H7 (cell line): Measurements from ENCODE around the gene FBLN2. TPM values are rescaled to one million over a fixed set of nuclear protein-coding genes. Genes with fewer than 3 reads are reported as not detected.

ENCODE experiments used
- DNase-seq: peaks from one replicate; pipeline ENCODE4 v3.0.0; 2012
- H3K27me3 ChIP-seq: 2 replicates; pipeline ENCODE4 v1.6.0; 2011; ENCODE audit warnings: mild to moderate bottlenecking, low read length; ENCODE audit not compliant: control insufficient read depth, insufficient read depth
- H3K36me3 ChIP-seq: replicated peaks from 2 replicates; pipeline ENCODE4 v1.5.1; 2011; ENCODE audit warnings: low read length; ENCODE audit not compliant: control insufficient read depth, insufficient read depth
- H3K4me3 ChIP-seq: 2 replicates; pipeline ENCODE4 v1.5.1; 2011; ENCODE audit warnings: low read depth, mild to moderate bottlenecking, control low read depth, low read length, moderate library complexity; ENCODE audit not compliant: insufficient read depth
- total RNA-seq: library from RNA; depleted of rRNA; stranded (reverse); fragments of >200 nt; shearing (Covaris generic); gene quantifications from 2 replicates; pipeline ENCODE4 v1.2.3, GENCODE V29; 2014

The FBLN2 gene
- total RNA-seq, 1 experiment from 2014 or later, result 27.4 TPM

DNA sequence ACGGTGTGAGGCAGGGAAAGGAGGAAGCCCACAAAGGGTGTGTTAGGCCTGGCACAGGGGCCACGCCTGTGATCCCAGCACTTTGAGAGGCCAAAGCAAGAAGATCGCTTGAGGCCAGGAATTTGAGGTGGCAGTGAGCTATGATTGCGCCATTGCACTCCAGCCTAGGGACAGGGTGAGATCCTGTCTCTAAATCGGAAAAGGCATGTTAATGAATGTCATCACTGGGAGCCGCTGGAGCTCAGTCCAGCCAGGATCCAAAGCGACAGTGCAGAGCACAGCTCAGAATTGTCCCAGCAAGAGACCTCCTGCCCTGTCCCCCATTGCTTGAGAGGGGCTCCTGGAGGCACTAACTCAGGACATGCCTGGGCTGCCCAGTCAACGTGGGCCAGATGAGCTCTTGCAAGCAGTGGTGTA lies 15.0 kb upstream of the FBLN2 start:
- no peak overlapping the region for H3K4me3 ChIP-seq
- no peaks in the 10 kb centered on the region for H3K27me3 ChIP-seq
- DNase-seq, result no peak
- no peaks in the 10 kb centered on the region for H3K36me3 ChIP-seq

DNA sequence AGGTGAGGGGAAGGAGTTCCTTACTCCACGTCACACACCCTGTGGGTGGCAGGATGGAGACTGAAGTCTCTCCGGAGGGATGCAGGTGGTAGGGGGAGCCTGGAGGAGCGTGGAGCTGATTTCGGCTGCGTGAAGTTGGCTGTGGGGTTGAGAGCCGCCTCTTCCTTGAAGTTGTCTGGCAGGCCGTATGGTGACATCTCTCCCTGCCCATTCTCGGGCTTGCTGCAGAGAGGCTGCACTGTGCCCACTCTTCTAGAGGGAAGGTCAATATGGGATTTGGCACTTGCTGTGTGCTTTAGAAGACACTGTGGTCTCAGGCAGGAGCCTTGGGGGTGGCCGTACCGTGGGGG lies 13.4 kb upstream of the FBLN2 start:
- DNase-seq, result no peak
- Histone ChIP-seq H3K36me3 (no peaks in the 10 kb centered on the region), H3K27me3 (no peaks in the 10 kb centered on the region), H3K4me3 (no peak overlapping the region)

DNA sequence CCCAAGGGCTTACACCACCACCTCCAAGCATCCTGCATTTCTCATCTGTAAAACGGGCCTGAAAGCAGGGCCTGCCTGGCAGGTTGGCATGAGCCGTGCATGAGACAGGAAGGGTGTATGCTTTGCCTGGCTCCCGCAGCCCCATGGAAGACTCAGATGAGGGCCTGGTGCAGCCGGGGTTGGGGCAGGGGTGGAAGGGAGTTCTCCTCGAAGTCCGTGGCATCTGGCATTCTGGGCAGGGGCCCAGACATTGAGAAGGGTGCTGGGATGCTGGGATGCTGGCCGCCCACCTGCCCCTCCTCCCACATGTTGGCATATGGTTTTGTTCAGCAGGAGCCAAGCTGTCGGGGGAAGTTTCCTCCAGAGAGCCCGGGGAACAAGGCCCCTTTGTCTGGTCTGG lies 13.0 kb upstream of the FBLN2 start:
- Histone ChIP-seq H3K36me3 (no peaks in the 10 kb centered on the region), H3K27me3 (no peaks in the 10 kb centered on the region), H3K4me3 (no peak overlapping the region)
- no peak for DNase-seq

DNA sequence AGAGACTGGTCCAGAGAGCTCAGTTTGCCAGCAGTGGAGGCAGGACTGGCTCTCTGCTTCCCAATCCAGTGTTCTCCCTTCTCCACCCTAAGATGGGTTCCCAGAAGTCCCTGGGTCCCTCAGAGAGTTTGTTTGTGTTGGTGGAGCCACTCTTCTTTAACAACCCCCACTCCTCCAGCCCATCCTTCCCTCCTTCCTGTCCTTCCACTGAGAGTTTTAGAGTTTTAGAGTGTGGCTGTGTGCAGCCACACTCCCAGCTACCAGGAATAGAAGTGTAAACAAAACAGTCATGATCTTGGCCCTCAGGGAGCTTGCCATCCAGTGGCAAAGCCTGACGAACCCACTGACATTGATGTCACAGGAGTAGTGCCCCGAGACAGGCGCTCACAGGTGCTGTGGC lies 12.5 kb upstream of the FBLN2 start:
- no peak overlapping the region for H3K4me3 ChIP-seq
- no peak for DNase-seq
- no peaks in the 10 kb centered on the region for H3K27me3 ChIP-seq
- H3K36me3 ChIP-seq, result no peaks in the 10 kb centered on the region

DNA sequence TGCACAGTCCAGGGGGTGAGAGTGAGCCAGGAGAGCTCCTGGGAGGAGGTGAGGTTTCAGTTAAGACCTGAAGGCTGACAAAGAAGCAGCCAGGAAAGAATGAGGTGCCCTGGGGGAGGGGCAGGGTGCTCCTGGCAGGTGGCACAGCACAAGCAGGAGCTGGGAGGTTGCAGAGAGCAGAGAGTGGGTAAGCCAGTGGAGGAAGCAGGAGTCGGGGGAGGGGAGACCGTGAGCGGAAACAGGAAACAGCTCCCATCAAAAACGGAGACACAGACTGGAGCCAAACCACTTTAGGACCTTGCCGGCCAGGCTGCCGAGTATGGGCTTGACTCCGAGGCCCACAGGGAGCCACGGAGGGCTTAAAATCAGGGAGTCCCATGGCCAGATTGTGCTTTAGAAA lies 12.1 kb upstream of the FBLN2 start:
- no peaks in the 10 kb centered on the region for H3K27me3 ChIP-seq
- no peaks in the 10 kb centered on the region for H3K36me3 ChIP-seq
- DNase-seq, result peak; percentile 45
- no peak overlapping the region for H3K4me3 ChIP-seq

DNA sequence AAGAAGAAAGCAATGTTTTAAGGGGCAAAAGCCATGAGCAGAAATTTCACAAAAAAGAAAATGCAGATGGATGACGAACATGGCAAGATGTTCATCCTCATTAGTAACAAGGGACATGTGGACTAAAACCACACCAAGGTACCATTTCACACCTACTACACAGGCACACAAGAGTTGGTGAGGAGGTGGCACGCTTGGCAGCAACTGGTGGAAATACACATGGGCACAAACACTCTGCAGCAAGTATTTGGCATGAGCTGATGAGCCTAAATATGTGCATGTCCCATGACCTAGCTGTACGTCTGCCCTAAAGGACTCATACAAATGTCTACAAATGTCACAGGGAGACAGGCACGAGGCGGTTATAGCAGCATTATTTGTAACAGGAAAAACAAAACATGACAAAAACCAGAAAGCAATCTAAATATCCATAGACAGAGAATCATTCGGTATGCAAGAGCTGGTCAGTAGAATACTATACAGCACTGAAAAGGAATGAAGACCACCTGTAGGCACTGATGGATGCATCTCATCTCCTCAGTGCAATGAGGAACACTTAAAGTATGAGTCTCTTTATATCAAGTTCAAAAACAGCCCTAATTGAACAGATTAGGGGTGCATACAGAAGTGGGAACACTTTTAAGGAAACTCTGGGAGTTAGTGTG lies 11.5 kb upstream of the FBLN2 start:
- no peak overlapping the region for H3K4me3 ChIP-seq
- H3K27me3 ChIP-seq, result no peaks in the 10 kb centered on the region
- no peaks in the 10 kb centered on the region for H3K36me3 ChIP-seq
- no peak for DNase-seq

DNA sequence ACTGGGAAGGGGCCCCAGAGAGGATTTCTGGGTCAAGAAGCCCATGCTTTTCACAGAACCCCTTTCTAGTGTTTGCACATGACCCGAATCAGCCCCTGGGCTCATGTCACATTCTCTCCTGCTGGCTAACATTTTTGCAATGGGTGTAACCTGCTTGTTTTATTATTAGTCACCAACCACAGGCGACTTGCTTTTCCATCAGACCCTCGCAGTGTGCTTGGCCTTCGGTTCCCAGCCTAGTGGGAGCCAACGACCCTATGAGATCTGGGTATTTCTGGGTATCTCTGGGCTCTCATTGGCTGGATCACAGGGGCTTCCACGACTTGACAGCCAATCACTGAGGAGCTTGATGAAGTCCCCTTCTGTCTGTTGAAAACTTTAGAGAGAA lies 11.0 kb upstream of the FBLN2 start:
- no peaks in the 10 kb centered on the region for H3K27me3 ChIP-seq
- no peak for DNase-seq
- no peak overlapping the region for H3K4me3 ChIP-seq
- no peaks in the 10 kb centered on the region for H3K36me3 ChIP-seq

DNA sequence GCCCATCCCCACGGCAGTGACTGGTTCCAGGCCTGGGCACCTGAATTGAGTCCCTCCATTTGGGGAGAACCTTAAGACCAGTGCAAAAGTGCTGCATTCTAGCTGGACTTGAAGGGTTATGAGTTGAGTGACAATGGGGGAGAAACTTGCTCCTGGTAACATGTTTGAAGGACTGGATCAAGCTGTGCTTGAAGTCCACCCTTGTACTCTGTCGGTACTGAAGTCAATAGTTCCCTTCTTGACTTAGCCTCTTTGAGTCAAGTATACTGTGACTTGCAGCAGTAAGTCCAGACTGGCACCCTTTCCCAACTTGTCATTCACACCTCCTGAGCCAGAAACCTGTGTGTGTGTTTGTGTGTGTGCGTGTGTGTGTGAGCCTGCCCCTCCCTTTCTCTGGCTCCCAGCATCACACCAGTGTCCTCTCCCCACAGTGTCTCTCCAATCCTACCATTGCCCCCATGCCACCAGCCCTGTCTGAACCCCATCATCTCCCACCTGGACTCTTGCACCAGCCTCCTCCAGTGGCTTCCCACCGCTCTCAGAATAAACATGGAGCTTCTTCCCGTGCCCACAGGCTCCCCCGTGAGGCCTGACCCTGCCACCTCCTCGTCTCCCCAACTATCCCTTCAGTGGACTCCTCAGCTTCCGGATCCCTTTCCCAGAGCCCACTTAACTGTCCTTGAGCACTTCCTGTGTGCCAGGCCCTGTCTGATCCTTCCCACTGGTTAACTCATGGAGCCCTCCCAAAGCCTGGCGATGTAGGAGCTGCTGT lies 10.2 kb upstream of the FBLN2 start:
- no peaks in the 10 kb centered on the region for H3K36me3 ChIP-seq
- DNase-seq, result peak; percentile 67
- H3K27me3 ChIP-seq, result no peaks in the 10 kb centered on the region; the same call in 1 of the 2 replicates
- H3K4me3 ChIP-seq, result no peak overlapping the region

DNA sequence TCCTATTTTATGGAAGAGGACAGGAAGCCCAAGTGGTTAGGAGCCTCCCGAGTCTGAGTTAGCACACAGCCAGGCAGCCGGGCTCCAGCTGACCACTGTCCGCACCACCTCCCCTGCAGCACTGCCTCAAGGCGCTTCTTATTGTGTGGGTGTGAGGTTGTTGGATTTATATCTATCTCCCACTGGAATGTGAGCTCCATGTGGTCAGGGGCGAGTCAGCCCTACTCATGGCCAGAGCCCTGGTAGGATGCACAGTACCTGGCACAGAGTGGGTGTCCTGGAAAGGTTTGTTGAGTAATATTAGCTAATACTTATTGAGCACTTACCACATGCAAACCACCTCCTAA lies 9.7 kb upstream of the FBLN2 start:
- DNase-seq, result no peak
- Histone ChIP-seq H3K36me3 (no peaks in the 10 kb centered on the region), H3K27me3 (no peaks in the 10 kb centered on the region; the same call in 1 of the 2 replicates), H3K4me3 (no peak overlapping the region)

DNA sequence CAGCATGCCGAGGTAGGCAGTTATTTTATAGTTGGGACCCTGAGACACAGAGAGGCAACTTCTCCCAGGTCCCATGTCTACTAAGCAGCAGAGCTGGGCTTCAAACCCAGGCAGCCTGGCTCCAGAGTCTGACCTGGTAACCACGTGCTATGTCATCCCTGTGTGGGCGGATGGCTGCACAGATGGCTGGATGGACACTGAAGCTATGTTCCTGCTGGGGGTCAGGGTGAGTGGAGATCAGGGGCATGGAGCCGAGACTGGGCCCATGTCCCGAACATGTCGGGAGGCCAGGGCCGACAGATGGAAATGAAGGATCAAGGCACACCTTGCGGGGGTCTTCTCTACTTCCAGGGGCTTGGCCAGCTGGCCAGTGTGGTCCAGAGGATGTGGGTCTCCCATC lies 9.3 kb upstream of the FBLN2 start:
- Histone ChIP-seq H3K36me3 (no peaks in the 10 kb centered on the region), H3K4me3 (no peak overlapping the region), H3K27me3 (no peaks in the 10 kb centered on the region; the same call in 1 of the 2 replicates)
- no peak for DNase-seq

DNA sequence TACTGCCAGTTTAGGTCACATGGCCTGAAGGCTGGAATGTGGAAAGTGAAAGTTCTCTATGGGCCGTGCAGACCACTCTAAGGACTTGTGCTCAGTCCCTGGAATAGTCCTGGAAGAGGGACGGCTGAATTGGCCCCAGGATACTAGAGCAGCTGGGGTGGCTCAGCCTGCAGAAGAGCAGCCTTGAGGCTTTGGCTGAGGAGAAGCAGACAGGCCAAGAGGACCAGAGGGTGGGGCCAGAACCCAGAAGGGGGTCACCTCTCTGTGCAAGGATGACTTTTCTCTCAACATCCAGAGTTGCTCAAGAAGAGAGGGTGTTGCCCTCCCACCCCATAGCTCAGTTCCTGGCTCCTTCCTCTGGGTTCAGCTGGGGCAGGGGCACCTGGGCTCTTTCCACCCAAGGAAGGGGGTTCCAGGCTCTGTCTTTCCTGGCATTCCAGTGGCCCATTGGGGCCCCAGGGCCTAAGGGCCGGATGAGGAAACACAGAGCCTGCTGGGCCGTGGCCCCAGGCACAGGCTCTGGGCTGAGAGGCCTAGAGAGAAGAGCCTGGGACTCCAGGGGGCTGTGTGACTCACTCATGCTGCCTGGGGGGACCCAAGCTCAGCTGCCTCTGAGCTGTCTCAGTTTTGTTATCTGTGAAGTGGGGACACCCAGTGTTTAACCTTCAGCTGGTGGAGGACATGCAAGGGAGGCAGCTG lies 8.5 kb upstream of the FBLN2 start:
- no peak for DNase-seq
- no peak overlapping the region for H3K4me3 ChIP-seq

DNA sequence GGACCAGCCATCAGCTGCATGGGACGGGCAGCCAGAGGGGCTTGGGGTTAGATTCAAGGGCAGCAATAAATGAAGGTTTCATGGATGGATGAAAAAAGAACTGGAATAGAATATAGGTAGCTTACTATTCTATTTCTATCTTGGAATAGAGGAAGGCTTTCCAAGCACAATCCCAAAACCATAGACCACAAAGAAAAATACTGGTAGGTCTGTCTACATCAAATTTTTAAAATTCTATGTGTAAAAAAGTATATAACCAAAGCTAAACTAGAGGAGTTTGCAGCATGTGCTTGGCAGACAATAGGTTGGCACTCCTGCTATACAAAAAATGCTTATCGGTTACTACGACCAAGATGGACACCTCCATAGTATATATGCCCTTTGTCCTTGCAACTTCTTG lies 7.2 kb upstream of the FBLN2 start:
- DNase-seq, result no peak
- Histone ChIP-seq H3K27me3 (no peaks in the 10 kb centered on the region; the same call in 1 of the 2 replicates), H3K36me3 (no peaks in the 10 kb centered on the region), H3K4me3 (no peak overlapping the region)

More for the DNA sequence above, 8.5 kb upstream of the FBLN2 start:
- no peaks in the 10 kb centered on the region for H3K36me3 ChIP-seq
- no peaks in the 10 kb centered on the region; the same call in 1 of the 2 replicates for H3K27me3 ChIP-seq

DNA sequence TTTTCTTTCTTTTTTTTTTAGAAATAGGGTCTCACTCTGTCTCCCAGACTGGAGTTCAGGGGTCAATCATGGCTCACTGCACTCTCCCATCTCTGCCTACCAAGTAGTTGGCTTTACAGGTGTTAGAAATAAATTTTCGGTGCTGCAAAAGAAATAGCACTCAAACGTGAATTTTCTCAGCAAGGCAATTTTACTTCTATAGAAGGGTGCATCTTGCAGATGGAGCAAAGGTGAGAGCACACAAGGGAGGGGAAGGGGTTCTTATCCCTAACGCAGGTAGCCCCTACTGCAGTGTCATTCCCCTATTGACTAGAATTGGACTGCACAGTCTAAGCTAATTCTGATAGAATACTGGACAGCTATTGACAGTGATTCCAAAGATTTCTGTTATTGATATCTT lies 6.8 kb upstream of the FBLN2 start:
- no peak overlapping the region for H3K4me3 ChIP-seq
- H3K27me3 ChIP-seq, result no peaks in the 10 kb centered on the region; the same call in 1 of the 2 replicates
- no peak for DNase-seq
- no peaks in the 10 kb centered on the region for H3K36me3 ChIP-seq

DNA sequence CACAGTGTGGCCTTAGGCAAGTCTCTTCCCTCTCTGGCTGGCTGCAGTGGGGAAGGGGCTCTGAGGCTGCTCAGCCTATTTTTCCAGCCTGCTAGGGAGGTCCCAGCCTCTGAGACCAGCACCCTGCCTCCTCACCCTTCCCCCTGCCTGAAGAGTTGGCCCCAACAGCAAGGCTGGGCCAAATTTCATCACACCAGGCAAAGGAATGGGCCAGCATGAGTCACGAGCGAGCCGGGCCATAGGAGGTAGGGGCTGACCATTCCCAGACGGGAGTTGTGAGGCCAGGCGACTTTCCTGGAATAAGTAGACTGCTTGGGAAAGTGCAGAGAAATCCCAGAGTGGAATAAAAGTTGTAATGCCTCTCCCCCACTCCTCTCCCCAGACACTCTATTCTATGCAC lies 5.7 kb upstream of the FBLN2 start:
- DNase-seq, result peak; percentile 53

DNA sequence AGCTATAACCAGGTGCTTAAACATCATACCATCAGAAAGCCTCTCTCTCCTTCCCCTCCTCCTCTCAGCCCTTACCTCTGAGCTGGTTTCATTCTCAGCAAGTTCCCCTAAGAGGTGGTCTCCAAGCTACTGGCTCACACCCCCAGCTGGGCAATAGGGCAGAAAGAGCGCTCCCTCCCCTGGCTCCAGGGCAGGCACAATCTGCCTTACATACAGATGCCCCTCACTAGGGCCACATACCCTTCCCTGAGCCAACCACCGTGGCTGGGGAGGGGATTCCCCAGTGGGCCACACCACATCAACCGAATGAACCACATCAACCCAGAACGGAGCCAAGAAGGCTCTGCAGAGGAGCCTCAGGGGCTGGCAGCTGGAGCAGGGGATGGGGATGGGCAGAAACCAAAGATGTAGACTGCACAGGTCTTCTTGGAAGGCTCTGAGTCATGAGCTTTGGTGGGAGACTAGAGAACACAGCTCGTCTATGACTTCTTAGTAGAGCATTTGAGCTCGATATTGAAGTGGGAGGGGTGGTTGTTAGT lies 4.6 kb upstream of the FBLN2 start:
- peak; percentile 31 for DNase-seq
- H3K36me3 ChIP-seq, result no peaks in the 10 kb centered on the region
- H3K4me3 ChIP-seq, result no peak overlapping the region
- H3K27me3 ChIP-seq, result peaks cover 10% of the 10 kb centered on the region

More for the DNA sequence above, 5.7 kb upstream of the FBLN2 start:
- Histone ChIP-seq H3K36me3 (no peaks in the 10 kb centered on the region), H3K4me3 (no peak overlapping the region), H3K27me3 (peaks cover 4% of the 10 kb centered on the region; the same call in 1 of the 2 replicates)
